GM18907 (cell line): Measurements from ENCODE around the gene BCAM.
"Not testable (repeated sequence)": the region's sequence is repeated elsewhere in the genome, so short reads cannot be mapped to it uniquely, and the experiment has no call there.

Experiments used
- ATAC-seq: cut with Tn5 transposase; IDR thresholded peaks from one replicate; pipeline ENCODE4 v1.9.1; 2021; ENCODE audit warnings: mild to moderate bottlenecking, moderate library complexity; ENCODE audit not compliant: unreplicated experiment

Gene BCAM

GRCh38 chr19:44808463-44809371 lies at the start of gene BCAM:
Gene BCAM (plus strand): TSS chr19:44809103. CDS start chr19:44809125, 22 bp downstream.
- ATAC-seq = no peak

GRCh38 chr19:44762038-44762437 lies 46.9 kb upstream of the BCAM start:
- no peak for ATAC-seq

- ATAC-seq = no peak
These were observed 43.6 kb upstream of the BCAM start for GRCh38 chr19:44765033-44765948.

- no peak for ATAC-seq
These were observed 43.0 kb upstream of the BCAM start for GRCh38 chr19:44765949-44766335.

GRCh38 chr19:44767295-44768180 lies 41.4 kb upstream of the BCAM start:
- ATAC-seq = no peak

- ATAC-seq = peak; percentile 94
These were observed 38.2 kb upstream of the BCAM start for GRCh38 chr19:44770550-44771257.

- not testable (repeated sequence) for ATAC-seq
These were observed 36.8 kb upstream of the BCAM start for GRCh38 chr19:44772144-44772543.

- no peak for ATAC-seq
These were observed 35.9 kb upstream of the BCAM start for GRCh38 chr19:44772959-44773358.

- no peak for ATAC-seq
These were observed 33.1 kb upstream of the BCAM start for GRCh38 chr19:44775676-44776240.

GRCh38 chr19:44776402-44777096 lies 32.4 kb upstream of the BCAM start:
- no peak for ATAC-seq

GRCh38 chr19:44777715-44778347 lies 31.1 kb upstream of the BCAM start, which contains the start of gene CBLC:
Gene CBLC (plus strand): TSS chr19:44777890. CDS start chr19:44777932, 42 bp downstream.
- ATAC-seq = no peak

GRCh38 chr19:44779150-44779549 lies 29.8 kb upstream of the BCAM start:
- no peak for ATAC-seq

- ATAC-seq = not testable (repeated sequence)
These were observed 27.2 kb upstream of the BCAM start for GRCh38 chr19:44781694-44782093.

GRCh38 chr19:44782729-44783128 lies 26.2 kb upstream of the BCAM start:
- no peak for ATAC-seq

- no peak for ATAC-seq
These were observed 25.4 kb upstream of the BCAM start for GRCh38 chr19:44783545-44783944.

- ATAC-seq = no peak
These were observed 23.6 kb upstream of the BCAM start for GRCh38 chr19:44785271-44785670.

GRCh38 chr19:44785993-44786392 lies 22.9 kb upstream of the BCAM start:
- ATAC-seq = no peak

- ATAC-seq = no peak
These were observed 19.9 kb upstream of the BCAM start for GRCh38 chr19:44788971-44789370.
